GM19438 (cell line): ENCODE data around the gene TP53I3.
"Not testable (repeated sequence)": the region's sequence is repeated elsewhere in the genome, so short reads cannot be mapped to it uniquely, and the experiment has no call there.

ENCODE experiments used
- ATAC-seq: cut with Tn5 transposase; IDR thresholded peaks from one replicate; pipeline ENCODE4 v1.9.1; 2021; ENCODE audit warnings: low read depth; ENCODE audit not compliant: unreplicated experiment

Gene TP53I3, protein sequence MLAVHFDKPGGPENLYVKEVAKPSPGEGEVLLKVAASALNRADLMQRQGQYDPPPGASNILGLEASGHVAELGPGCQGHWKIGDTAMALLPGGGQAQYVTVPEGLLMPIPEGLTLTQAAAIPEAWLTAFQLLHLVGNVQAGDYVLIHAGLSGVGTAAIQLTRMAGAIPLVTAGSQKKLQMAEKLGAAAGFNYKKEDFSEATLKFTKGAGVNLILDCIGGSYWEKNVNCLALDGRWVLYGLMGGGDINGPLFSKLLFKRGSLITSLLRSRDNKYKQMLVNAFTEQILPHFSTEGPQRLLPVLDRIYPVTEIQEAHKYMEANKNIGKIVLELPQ

DNA sequence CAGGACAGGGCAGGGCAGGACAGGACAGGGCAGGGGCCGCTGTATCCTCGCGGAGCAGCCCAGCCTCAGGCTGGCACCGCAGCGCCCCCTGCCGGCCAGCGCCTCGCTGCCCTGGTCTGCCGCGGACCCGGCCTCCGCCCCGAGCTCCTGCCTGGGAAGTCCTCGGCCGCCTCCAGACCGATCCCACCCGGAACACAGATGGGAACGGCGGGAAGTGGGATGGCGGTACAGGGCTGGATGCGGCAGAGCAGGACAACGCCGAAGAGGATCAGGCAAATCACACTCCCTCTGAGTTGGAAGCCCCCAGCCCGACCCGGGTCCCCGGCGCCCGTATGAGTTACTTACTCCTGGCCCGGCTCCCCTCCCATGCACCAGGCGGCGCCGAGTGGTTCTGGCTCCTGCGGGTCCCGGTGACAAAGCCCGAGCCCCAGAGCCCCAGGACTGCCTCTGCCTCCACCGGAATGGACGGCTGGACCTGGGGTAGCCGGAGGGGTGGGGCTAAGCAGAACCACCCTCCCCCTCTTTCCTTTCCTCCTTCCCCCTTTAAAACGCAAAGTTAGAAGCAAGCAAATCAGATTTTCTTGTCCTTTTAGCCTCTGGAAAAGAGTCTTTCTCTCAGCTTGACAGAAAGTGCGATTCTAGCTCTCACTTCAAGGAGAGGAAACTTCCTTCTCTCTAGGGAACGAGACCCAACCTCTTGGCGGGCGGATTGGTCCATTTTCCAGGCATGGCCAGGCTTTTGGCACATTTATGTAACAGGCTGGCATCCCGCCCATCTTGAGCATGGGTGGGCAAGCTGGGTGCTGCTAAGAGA, at the start of gene TP53I3:
Gene TP53I3, minus strand, starts transcription at position 449 of the 814 bp plus-strand sequence. CDS start 508 bp downstream, outside the sequence.
- ATAC-seq: peak; percentile 74

DNA sequence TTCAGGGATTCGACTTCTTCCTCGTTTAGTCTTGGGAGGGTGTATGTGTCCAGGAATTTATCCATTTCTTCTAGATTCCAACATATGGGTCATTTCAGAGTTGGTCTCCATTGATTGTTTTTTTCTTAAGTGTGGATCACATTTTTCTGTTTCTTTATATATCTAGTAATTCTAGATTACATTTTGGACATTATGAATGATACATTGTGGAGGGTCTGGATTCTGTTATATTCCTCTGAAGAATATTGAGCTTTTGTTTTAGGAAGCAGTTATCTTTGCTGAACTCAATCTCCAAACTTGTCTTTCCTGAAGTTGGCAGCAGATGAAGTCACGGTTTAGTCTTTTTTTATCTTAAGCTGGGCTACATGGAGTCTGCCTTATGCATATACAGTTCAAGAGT, 47.9 kb upstream of the TP53I3 start:
- no peak for ATAC-seq

DNA sequence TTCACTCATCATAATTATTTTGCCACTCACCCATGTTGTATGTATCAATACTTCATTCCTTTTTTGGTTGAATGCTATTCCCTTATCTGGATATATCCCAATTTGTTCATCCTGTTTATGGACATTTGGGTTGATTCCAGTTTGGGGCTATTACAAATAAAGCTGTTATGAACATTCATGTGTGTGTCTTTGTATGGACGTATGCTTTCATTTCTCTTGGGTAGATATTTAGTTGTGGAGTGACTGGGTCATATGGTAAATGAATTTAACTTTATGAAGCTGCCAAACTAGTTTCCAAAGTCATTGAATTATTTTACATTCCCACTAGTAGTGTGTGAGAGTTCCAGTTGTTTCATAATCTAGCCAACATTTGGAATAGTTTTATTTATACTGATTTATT, 41.3 kb upstream of the TP53I3 start:
- ATAC-seq: no peak

DNA sequence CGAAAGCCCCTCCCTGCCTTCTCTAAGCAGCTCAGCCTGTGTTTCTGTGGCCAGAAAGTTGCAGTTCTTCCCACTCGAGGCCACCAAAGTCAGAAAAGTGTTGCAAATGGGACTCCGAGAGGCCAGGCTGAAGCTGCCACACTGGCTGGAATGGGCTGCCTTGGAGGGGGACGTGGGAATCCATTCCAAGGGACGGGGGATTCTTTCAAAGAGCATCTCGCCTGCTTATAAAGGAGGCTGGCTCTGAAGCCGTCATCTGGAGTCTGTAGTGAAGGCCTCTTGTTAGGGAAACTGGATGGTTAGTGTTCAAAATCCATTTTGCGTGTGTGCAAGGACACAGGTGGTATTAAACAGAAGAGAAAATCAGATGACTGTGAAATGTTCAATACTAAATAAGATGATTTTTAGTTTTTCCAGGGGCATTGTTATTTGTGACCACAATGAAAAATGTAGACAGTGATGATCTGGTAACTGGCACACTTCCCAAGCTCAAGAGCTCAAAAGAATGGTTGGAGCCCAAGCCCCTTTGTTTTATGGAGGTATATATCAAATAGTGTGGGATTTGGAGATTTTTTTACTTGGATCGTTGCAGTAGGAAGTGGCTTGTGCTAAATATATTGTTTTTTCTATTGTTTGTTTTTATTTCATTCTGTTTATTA, 39.4 kb upstream of the TP53I3 start:
- peak; percentile 5 for ATAC-seq

DNA sequence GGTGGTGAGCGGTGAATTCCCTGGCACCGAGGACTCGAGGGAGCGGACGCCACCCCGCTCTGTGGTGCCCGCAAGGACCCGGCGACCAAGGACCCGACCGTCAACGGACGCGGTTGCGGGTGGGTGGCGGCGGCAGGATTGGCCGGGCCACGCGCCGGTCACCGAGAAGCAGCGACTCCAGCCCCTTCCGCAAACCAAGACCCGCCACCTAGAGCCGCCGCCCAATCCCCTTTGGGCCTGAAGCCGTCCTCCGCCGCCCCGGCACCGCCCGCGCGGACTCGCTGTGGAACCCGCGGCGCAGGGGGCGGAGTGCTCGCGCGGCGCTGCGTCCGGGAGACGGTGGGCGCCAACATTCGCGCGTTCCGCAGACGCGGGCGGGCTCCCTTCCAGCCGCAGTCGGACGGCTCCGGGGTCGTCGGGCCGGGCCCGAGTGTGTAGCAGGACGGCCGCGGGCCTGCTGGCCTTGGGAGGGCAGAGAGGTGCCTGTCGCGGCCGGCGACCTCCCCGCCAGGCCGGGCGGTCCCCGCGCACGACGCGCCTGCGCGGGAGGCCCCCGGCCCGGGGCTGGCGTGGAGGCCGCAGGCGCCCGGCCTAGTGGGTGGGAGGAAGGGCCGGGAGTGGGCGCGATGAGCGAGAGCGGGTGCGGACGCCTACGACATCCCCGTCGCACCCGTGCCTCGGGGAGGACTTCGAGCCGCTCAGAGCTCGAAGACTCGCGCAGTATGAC, 38.7 kb upstream of the TP53I3 start, which contains the start of the genes FAM228B and PFN4:
Gene FAM228B, plus strand, starts transcription at position 275 of the 727 bp plus-strand sequence. CDS start 893 bp downstream, outside the sequence.
Gene PFN4, minus strand, starts transcription at position 140 of the 727 bp plus-strand sequence. CDS start 799 bp downstream, outside the sequence.
- peak; percentile 90 for ATAC-seq

DNA sequence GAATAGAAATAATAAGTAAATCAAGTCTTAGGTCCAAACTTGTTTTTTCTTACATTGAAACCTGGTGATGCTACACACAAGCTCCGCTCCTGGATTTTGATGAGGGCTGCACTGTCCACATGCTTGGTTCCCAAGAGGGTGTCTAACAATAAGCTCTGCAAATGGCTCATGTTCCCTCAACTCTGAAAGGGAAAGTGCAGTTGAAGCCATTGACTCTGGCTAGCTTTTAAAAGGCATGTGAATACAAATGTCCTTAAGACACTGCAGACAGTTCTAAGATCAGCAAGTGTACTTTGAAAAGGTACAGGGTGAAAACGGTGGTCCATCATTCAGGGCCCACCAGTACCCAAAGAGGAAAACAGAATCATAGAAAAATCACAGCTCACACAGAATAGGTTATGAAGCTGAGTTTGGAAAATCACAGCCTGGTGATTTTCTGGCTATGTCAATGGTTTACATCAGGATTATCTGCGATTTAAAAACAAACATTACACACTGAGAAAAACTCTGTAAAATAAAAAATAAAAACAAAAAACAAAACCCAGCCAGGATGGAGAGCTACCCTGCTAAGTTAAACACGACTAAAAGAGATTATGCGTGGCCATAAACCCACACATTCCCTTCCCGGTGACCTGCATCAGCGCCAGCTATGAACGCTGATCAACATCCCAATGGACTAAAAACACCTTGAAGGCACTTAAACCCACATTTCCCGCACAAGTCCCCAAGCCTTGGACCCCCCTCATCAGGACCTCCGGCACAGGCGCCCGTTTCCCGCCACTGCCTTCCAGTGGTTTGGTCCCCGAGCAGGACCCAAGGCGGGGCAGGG, 37.9 kb upstream of the TP53I3 start:
- no peak for ATAC-seq

DNA sequence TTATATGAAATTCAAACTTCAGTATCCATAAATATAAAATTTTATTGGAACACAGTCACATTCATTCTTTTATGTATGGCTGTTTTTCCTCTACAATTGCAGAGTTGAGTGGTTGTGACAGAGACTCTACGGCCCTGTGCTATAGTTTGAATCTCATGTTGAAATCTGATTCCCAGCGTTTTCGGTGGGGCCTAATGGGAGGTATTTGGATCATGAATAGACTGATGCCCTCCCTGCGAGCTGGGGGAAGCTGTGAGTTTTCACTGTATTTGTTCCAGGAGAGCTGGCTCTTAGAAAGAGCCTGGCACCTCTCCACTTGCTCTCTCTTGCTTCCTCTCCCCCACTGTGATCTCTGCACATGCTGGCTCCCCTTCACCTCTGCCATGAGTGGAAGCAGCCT, 36.8 kb upstream of the TP53I3 start:
- ATAC-seq: no peak

DNA sequence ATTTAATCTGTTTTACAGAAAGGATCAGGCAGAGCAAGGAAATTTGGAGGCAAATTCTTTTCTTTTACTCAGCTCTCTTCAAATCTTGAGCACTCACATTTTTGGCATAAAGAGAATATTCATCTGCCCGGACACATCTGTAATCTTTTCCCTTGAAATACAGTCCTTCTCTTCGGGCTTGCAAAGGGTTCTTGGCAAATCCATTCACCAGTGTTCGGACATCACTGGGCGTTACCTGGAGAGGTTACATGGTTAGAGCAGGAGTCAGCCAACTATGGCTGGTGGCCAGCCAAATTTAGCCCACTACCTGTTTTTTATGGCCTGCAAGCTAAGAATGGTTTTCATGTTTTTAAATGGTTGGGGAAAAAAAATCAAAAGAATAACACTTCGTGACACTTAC, 36.4 kb upstream of the TP53I3 start:
- no peak for ATAC-seq

DNA sequence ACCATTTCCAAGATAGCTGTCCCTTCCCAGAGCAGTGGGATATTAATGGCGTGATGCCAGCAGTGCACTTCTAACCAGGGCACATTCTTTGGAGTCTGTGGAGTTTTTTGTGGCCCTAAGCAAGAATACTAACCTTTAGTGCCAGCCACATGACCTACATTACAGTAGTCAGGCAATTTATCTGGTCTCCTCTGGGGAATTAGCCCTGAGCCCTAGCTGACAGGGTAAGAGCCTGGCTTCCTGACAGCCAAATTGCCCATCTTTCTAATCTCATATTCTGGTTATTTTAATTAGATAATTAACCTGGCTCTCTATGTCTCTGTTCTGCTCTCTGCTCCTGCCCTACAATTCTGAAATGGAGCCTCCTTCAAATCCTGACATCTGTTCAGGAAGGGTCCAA, 33.3 kb upstream of the TP53I3 start:
- no peak for ATAC-seq

DNA sequence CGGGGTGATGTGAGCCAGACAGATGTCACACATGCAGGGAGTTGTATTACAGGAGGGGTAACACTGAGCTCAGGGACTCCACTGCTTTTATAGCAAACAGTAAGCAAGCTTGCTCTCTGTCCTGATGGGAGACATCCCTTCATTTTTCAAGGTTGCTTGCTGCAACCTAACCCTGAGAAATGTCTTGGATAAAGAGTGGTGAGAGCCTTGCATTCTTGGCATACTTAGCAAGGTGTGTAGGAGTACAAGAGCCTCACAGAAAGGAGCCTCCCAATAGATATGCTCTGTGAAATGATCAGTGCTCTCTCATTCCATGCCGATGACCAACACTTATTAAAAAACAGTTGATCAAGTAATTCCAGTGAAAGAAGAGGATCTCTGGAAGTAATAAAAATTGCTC, 30.4 kb upstream of the TP53I3 start:
- ATAC-seq: no peak

DNA sequence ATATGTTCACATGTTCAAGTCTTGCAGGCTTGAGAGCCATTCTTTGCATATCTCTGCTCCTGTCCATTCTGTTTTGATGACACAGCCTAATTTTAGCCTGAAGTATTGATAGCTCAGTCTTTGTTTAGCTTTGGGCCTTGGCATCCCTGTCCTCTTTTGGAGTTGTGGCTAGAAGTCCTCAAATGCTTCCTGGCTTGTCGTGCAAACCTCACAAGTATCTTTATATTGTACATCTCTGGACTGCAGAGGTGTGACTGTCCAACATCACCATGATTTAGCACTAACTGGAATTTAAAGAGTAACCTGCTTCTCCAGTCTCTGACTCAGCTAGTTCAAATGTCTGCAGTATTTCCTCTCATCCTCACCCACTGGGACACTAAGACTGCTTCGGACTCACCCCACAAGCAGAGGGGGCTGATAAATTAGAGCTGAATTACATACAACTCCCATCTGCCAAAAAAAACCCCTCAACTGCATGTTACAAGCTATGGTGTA, 26.8 kb upstream of the TP53I3 start:
- ATAC-seq: no peak

DNA sequence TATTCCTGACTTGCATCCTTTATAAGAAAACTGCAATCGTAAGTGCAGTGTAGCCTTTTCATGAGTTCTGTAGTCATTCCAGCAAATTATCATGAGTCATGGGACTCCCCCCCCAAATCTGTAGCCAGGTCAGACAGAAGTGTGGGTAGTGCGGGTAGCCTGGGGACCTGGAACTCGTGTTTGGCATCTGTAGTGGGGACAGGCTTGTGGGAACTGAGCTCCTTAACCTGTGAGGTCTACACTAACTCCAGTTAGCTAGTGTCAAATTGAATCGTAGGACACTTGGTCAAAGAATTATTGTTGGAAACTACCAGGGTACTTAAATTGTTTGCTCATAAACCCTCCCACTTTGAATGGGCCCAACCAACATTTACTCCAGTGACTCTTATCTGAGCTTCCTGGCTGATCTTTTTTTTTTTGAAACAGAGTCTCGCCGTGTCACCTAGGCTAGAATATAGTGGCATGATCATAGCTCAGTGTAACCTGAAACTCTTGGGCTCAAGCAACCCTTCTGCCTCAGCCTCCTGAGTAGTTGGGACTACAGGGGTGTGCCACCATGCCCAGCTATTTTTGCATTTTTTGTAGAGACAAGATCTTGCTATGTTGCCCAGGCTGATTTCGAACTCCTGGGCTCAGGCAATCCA, 26.1 kb upstream of the TP53I3 start:
- no peak for ATAC-seq

DNA sequence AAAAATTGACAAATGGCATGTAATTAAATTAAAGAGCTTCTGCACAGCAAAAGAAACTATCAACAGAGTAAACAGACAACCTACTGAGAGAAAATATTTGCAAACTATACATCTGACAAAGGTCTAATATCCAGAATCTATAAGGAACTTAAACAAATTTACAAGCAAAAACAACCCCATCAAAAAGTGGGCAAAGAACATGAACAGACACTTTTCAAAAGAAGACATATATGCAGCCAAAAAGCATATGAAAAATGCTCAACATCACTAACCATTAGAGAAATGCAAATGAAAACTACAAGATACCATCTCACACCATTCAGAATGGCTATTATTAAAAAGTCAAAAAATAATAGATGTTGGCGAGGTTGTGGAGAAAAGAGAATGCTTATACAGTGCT, 24.8 kb upstream of the TP53I3 start:
- ATAC-seq: not testable (repeated sequence)

DNA sequence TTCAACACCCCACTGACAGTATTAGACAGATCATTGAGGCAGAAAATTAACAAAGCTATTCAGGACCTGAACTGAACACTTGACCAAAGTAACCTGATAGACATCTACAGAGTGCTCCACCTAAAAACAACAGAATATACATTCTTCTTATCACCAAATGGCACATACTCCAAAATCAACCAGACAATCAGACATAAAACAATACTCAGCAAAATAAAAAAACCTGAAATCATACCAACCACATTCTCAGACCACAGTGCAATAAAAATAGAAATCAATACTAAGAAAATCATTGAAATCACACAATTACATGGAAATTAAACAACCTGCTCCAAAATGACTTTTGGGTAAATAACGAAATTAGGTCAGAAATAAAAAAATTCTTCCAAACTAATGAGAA, 22.7 kb upstream of the TP53I3 start:
- no peak for ATAC-seq

DNA sequence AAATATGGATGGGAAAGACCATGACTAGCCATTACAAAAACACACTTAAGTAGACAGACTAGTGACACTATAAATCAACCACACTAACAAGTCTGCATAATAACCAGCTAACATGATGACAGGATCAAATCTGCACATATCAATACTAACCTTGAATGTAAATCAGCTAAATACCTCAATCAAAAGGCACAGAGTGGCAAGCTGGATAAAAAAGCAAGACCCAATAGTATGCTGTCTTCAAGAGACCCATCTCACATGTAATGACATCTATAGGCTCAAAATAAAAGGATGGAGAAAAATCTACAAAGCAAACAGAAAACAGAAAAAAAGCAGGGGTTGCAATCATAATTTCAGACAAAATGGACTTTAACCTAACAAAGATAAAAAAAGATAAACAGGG, 22.2 kb upstream of the TP53I3 start:
- no peak for ATAC-seq

DNA sequence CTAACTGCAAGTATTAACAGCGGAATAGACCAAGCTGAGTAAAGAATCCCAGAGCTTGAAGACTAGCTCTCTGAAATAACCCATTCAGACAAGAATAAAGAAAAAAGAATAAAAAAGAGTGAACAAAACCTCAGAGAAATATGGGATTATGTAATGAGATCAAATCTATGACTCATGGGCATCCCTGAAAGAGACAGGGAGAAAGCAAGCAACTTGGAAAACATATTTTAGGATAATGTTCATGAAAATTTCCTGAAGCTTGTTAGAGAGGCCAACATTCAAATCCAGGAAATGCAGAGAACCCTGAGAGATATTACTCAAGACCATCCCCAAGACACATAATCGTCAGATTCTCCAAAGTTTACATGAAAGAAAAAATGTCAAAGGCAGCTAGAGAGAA, 21.2 kb upstream of the TP53I3 start:
- no peak for ATAC-seq

DNA sequence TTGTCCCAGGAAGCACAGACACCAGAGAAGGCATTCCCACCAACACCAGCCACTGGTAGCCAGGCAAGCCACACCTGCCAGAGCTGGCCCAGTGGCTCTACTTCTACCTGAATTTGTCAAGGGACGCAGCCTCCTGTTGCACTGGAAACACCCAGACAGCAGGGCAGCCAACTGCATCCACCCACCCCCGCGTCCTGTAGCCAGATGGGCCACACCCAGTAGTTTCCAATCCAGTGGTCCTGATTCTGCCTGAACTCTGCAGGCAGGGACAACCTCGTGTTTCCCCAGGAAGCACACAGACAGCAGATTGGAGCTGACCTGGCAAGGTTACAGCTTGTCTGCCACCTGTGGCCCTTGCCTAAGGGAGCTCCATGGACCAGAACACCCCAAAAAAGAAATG, 20.3 kb upstream of the TP53I3 start:
- no peak for ATAC-seq

DNA sequence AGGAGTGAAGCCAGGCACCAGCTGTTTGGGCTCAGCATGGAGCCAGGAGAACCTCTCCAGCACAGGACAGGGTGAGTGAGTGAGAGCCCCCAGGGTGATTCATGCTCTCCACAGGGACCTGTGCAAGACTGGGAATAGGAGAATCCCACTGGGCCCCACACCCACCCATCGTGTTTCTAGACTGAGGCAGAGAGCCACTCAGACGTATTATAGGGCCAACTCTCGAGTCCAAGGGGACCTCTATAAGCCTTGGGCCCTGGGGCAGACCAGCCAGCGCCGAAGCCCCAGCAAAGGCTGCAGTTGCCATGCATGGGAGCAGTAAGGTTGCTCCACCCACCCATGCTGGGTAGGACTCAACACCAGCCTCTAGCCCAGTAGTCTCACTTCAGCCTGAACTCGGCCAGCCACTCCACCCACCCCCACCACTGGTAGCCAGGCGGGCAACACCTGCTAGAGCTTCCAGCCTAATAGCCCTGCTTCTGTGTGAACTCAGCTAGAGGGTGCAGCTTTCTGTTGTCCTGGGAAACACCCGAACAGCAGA, 19.5 kb upstream of the TP53I3 start:
- ATAC-seq: no peak

DNA sequence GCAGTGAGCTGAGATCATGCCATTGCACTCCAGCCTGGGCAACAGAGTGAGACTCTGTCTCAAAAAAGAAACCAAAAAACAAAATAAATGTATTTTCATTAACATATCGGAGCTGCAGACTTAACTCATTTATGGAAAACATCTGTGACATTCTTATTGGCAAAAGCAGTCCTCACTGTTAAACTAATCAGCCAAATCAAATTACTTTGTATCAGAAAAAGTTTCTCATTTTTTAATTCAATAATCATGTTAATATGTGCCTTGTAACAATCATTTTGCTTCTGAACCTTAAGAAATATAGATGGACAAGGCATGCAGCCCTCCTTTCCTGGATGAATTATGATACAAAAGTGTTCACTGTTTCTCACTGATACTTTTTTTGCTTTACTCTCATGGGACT, 18.0 kb upstream of the TP53I3 start:
- no peak for ATAC-seq
